Measurements from ENCODE around the gene SPRR2E. TPM values are rescaled to one million over a fixed set of nuclear protein-coding genes. Genes with fewer than 3 reads are reported as not detected.

SPRR2E gene
- polyA plus RNA-seq, 1 of the 3 experiments (the other 2 are of a cell fraction), result not detected

- H3K4me1 ChIP-seq (ENCODE audit: control insufficient read depth in 1 of 2, insufficient read depth in 2 of 2, low read depth in 1 of 2, low read length in 1 of 2), result no peaks in the 10 kb centered on the region
- no peaks in the 10 kb centered on the region for H3K36me3 ChIP-seq (replicated peaks in 1 of 2; ENCODE audit: control insufficient read depth in 1 of 2, insufficient read depth in 2 of 2, low read length in 1 of 2)
- 6% methylated on average over 3 of the region's 3 CpGs for WGBS (ENCODE audit: low lambda C conversion rate)
- no peak overlapping the region for H3K9ac ChIP-seq
- TF ChIP-seq ZBTB33 (IDR thresholded peaks at IDR 0.05; ENCODE audit: borderline replicate concordance, low read depth), result no peak
- no peak for TF ChIP-seq EZH2phosphoT487 (IDR thresholded peaks at IDR 0.05; ENCODE audit: borderline replicate concordance, low read depth)
- no peak for TF ChIP-seq GABPA (IDR thresholded peaks at IDR 0.05; ENCODE audit: low read depth)
- TF ChIP-seq, protein P1, sequence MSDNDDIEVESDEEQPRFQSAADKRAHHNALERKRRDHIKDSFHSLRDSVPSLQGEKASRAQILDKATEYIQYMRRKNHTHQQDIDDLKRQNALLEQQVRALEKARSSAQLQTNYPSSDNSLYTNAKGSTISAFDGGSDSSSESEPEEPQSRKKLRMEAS (IDR thresholded peaks at IDR 0.05; ENCODE audit: low read depth), result no peak
- no peak for TF ChIP-seq EP300 (IDR thresholded peaks at IDR 0.05; ENCODE audit: borderline replicate concordance in 1 of 2, low read depth in 1 of 2, low read length in 1 of 2)
- TF ChIP-seq IRF3 (IDR thresholded peaks at IDR 0.05; ENCODE audit: low read depth, low read length), result no peak
- no peak for TF ChIP-seq RXRA (IDR thresholded peaks at IDR 0.05; ENCODE audit: borderline replicate concordance, low read depth)
- no peak for TF ChIP-seq FOXM1 (IDR thresholded peaks at IDR 0.05; ENCODE audit: low read depth)
- TF ChIP-seq NRF1 (IDR thresholded peaks at IDR 0.05; ENCODE audit: low read depth, low read length), result no peak
- no peaks in the 10 kb centered on the region for H3K79me2 ChIP-seq (ENCODE audit: insufficient read depth)
- H3K27me3 ChIP-seq (ENCODE audit: insufficient read depth), result no peaks in the 10 kb centered on the region
- POLR2A ChIA-PET, result no interaction called here
- no peak for DNase-seq
- no peaks in the 10 kb centered on the region for H3K9me3 ChIP-seq
- H2AFZ ChIP-seq (ENCODE audit: low read depth), result no peak overlapping the region
- no peaks in the 10 kb centered on the region for H3K9me2 ChIP-seq
- no peak overlapping the region for H3K4me3 ChIP-seq (ENCODE audit: low read depth in 2 of 2, low read length in 1 of 2)
- CTCF ChIA-PET, result no interaction called here
- no peaks in the 10 kb centered on the region for H4K20me1 ChIP-seq (ENCODE audit: insufficient read depth)
- no peak overlapping the region for H3K4me2 ChIP-seq
- no peaks in the 10 kb centered on the region for H3F3A ChIP-seq (replicated peaks; ENCODE audit: insufficient read depth)
- no peak overlapping the region for H3K27ac ChIP-seq (ENCODE audit: low read depth in 2 of 2, low read length in 1 of 2)
Measured at GRCh38 chr1:153081736-153082135, 12.6 kb downstream of the SPRR2E start.

GRCh38 chr1:153072806-153073726 lies 21.3 kb downstream of the SPRR2E start:
- no peak overlapping the region for H3K9ac ChIP-seq
- H3K9me3 ChIP-seq, result no peaks in the 10 kb centered on the region
- CTCF ChIA-PET, result no interaction called here
- H3K36me3 ChIP-seq (replicated peaks in 1 of 2; ENCODE audit: control insufficient read depth in 1 of 2, insufficient read depth in 2 of 2, low read length in 1 of 2), result no peaks in the 10 kb centered on the region
- no peaks in the 10 kb centered on the region for H4K20me1 ChIP-seq (ENCODE audit: insufficient read depth)
- no peaks in the 10 kb centered on the region for H3K27me3 ChIP-seq (ENCODE audit: insufficient read depth)
- H3K27ac ChIP-seq (ENCODE audit: low read depth in 2 of 2, low read length in 1 of 2), result no peak overlapping the region
- no peaks in the 10 kb centered on the region for H3K4me1 ChIP-seq (ENCODE audit: control insufficient read depth in 1 of 2, insufficient read depth in 2 of 2, low read depth in 1 of 2, low read length in 1 of 2)
- no peaks in the 10 kb centered on the region for H3K9me2 ChIP-seq
- H2AFZ ChIP-seq (ENCODE audit: low read depth), result no peak overlapping the region
- DNase-seq, result no peak
- H3K4me2 ChIP-seq, result no peak overlapping the region
- 0% methylated on average over 5 of the region's 5 CpGs for WGBS (ENCODE audit: low lambda C conversion rate)
- H3K4me3 ChIP-seq (ENCODE audit: low read depth in 2 of 2, low read length in 1 of 2), result no peak overlapping the region
- no peaks in the 10 kb centered on the region for H3K79me2 ChIP-seq (ENCODE audit: insufficient read depth)
- POLR2A ChIA-PET, result no interaction called here
- TF ChIP-seq NFIC (IDR thresholded peaks at IDR 0.05; ENCODE audit: borderline replicate concordance), result no peak
- no peak for TF ChIP-seq TAF1 (IDR thresholded peaks at IDR 0.05; ENCODE audit: borderline replicate concordance, low read depth, low read length)
- no peak for TF ChIP-seq GATA2 (CRISPR knock-in tag; IDR thresholded peaks at IDR 0.05)
- TF ChIP-seq SIN3A (IDR thresholded peaks at IDR 0.05; ENCODE audit: borderline replicate concordance, low read depth, low read length), result no peak
- TF ChIP-seq, protein P2, sequence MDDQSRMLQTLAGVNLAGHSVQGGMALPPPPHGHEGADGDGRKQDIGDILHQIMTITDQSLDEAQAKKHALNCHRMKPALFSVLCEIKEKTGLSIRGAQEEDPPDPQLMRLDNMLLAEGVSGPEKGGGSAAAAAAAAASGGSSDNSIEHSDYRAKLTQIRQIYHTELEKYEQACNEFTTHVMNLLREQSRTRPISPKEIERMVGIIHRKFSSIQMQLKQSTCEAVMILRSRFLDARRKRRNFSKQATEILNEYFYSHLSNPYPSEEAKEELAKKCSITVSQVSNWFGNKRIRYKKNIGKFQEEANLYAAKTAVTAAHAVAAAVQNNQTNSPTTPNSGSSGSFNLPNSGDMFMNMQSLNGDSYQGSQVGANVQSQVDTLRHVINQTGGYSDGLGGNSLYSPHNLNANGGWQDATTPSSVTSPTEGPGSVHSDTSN (IDR thresholded peaks at IDR 0.05), result no peak
- TF ChIP-seq RFX5 (IDR thresholded peaks at IDR 0.05; ENCODE audit: low read length), result no peak
- TF ChIP-seq TEAD4 (IDR thresholded peaks at IDR 0.05; ENCODE audit: borderline replicate concordance, insufficient read depth), result no peak
- no peak for TF ChIP-seq RAD21 (IDR thresholded peaks at IDR 0.05; ENCODE audit: low read length)
- no peak for TF ChIP-seq IRF3 (IDR thresholded peaks at IDR 0.05; ENCODE audit: low read depth, low read length)
- TF ChIP-seq EZH2phosphoT487 (IDR thresholded peaks at IDR 0.05; ENCODE audit: borderline replicate concordance, low read depth), result no peak
- no peak for TF ChIP-seq SMC3 (IDR thresholded peaks at IDR 0.05; ENCODE audit: low read depth, low read length)
- TF ChIP-seq MXI1 (IDR thresholded peaks at IDR 0.05; ENCODE audit: low read depth, low read length), result no peak
- TF ChIP-seq FOXJ3 (CRISPR knock-in tag; IDR thresholded peaks at IDR 0.05), result no peak
- no peak for TF ChIP-seq CHD2 (IDR thresholded peaks at IDR 0.05; ENCODE audit: low read length, partially characterized antibody)
- H3F3A ChIP-seq (replicated peaks; ENCODE audit: insufficient read depth), result no peaks in the 10 kb centered on the region

All from SK-N-SH (cell line).